GM18858 (cell line): ENCODE results near the gene GATA2.

ENCODE experiments used
- ATAC-seq: cut with Tn5 transposase; IDR thresholded peaks from one replicate; pipeline ENCODE4 v1.9.1; 2021; ENCODE audit not compliant: unreplicated experiment

Gene GATA2

GRCh38 chr3:128488991-128489673, 3.9 kb downstream of the GATA2 start:
- no peak for ATAC-seq

- no peak for ATAC-seq
Measured at GRCh38 chr3:128488636-128488990, 4.4 kb downstream of the GATA2 start.

- no peak for ATAC-seq
Measured at GRCh38 chr3:128487813-128488635, 5.0 kb downstream of the GATA2 start.

GRCh38 chr3:128487538-128487812, 5.5 kb downstream of the GATA2 start:
- ATAC-seq: no peak

DNA sequence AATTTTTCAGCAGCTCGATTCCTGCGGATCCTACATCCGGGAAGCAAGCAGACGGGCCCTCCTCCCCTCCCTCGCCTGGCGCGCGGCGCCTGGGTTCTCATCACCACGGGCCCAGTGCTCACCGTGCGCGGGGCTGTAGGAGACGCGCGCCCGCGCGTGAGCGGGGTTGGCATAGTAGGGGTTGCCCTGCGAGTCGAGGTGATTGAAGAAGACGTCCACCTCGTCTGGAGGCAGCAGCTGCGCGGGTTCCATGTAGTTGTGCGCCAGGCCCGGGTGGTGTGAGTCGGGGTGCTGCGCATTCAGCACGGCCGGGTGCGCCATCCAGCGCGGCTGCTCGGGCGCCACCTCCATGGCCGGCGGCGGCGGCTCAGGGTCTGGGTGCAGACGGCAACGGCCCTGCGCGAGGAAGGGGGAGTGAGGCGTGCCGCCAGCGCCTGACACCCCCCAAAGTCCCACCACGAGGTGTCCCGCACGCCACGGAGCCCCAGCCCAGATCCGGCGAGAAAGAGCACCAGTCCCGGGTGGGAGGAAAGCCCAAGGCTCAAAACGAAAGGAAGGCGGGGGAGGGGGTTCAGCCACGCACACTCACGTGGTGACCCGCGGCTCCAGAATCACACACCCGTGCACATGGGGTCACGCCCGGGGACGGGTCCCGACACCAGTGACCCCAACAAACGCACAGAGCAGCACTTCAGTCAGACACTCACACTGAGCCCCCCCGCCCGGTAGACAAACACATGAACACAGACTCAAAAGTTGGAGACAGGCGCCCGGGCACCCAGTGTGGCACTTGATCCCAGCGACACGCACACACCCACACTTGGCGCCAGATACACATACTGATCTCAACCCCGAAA, 6.1 kb downstream of the GATA2 start:
- no peak for ATAC-seq

DNA sequence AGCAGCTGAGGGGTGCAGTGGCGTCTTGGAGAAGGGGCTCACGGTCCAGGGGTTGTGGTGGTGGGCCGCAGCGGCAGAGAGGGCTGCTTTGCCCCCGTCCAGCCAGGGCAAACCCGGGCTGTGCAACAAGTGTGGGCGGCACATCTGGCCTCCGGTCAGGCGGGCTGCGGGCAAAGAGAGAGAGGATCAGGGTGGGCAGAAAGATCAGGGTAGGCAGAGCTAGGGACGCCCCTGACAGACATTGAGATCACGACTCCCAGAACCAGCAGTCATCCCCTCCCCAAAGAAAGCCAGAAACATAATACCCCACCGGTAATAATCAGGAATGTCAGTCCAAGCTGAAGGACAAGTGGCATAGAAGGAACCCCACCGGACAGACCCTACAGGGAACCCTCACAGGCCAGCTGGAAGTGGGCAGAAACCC, 6.8 kb downstream of the GATA2 start:
- ATAC-seq: no peak

GRCh38 chr3:128485282-128486204, 7.5 kb downstream of the GATA2 start:
- no peak for ATAC-seq

GRCh38 chr3:128484404-128485281, 8.4 kb downstream of the GATA2 start:
- ATAC-seq: no peak

DNA sequence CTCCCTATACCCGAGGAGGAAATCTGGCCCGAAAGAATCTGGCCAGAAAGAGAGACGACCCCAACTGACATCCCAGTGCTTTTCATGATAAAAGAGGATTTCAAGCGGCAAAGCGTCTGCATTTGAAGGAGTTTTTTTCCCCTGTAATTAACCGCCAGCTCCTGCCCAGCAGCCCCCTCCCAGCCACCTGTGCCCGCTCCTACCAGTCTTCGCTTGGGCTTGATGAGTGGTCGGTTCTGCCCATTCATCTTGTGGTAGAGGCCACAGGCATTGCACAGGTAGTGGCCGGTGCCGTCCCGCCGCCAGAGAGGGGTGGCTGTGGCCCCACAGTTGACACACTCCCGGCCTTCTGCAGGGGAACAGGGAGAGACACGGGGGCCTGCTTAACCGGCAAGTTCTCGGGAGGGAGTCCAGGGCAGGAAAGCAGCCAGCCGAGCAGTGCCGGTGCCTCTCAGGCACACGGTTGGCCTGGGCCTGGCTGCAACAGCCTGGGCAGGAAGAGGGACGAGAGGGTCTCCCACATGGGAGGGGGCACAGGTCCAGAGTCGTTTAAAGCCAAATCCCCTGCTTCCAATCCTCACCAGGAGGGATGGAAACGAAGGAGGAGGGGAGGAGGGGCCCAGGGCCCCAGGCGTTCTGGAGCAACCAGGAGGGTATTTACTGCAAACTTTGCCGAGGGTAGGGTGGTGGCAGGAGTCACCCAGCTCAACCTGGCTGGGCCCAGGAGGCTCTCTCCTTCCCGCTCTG, 9.2 kb downstream of the GATA2 start:
- ATAC-seq: no peak

DNA sequence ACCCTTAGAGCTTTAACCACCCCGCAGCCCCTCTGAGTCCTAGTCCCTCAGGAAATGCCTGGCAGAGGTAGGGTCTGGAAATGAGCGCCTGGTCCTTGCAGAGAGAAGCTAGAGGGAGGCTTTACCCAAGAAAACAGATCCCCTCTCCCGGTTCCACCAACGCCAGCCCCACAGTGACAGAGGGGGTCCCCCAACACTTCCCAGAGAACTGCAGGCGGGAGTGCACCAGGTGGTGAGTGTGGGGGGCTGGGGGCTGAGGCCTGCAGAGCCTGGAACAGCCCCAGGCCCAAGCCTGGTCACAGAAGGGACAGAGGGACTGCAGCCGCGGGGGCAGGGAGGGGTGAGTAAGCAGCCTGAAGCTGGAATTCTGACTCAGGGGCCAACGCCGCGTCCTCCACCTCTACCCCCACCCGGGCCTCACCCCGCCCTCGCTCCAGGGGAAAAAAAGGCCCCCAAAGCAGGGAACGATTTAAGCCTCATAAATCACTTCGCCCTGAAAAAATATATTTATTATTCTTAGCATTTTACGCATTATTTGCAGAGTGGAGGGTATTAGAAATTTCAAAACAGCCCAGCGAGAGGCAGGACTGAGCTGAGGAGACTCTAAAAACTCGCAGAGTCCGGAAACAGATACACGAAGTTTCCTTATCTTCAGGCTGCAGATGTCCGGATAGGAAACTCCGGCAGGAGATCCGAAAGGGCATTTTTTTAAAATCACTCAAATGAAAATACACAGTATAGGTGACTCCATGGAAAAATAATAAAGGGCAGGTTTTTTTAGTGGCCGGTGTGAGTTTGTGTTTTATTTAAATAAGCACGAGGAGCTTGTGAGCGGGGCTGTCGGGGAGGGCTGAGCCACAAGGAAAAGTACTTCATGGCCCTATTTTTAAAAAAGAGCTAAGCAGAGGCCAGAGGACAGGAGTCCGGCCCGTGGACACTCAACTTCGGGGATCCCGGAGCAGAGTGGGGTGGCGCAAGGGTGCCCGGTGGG, 10.0 kb downstream of the GATA2 start:
- ATAC-seq: no peak

DNA sequence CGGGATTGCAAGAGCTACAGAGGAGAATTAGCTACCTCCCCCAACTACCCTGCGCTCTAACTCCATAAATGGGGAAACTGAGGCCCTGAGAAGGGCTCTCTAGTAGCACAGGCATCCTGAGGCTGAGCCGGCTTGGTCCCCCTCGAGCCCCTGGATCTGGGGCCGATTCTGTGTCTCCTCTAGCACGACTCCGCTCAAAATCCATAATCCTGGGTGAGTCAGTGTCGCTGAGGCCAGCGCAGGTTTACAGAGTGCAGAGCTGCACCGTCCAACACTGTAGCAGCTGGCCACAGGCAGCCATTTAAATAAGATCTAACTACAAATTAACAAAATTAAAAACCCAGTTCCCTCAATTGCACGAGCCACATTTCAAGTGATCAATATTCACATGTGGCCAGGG, 10.8 kb downstream of the GATA2 start:
- no peak for ATAC-seq

DNA sequence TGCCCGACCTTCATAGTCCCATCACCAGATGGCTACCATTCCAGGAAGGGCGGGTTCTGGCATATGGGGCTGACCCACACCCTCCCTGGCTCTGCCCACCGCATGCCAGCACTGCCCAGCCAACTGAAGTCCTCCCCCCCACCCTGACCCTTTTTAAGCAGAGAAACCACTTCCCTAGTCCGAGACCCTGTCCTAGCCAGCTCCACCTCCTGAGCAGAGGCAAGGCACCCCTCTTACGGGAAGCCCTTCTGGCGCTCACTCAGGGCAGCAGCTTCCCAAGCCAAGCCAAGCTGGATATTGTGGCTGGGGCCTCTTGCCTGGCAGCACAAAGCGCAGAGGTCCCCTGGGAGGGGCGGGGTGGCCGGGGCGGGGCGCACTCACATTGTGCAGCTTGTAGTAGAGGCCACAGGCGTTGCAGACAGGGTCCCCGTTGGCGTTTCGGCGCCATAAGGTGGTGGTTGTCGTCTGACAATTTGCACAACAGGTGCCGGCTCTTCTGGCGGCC, 11.5 kb downstream of the GATA2 start:
- ATAC-seq: no peak

GRCh38 chr3:128480717-128481437, 12.1 kb downstream of the GATA2 start:
- no peak for ATAC-seq

DNA sequence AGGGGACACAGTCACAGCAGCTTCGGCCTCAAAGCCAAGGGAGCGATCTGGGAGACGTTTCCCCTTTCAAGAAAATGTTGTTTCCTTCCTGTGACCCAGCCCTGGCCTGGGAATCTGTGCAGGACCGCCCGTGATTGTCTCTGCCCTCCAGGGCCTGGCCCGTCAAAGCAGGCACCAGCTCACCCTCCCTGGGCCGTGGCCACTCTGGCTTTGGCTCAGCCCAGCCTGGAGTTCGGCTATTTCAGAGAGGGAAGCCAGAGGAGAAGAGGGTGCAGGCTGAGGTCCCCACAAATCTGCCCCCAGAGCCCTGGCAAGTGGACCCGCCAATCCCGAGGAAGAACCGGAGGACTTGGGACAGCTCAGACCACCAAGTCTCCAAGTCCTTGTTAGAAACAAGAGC, 12.7 kb downstream of the GATA2 start:
- no peak for ATAC-seq

DNA sequence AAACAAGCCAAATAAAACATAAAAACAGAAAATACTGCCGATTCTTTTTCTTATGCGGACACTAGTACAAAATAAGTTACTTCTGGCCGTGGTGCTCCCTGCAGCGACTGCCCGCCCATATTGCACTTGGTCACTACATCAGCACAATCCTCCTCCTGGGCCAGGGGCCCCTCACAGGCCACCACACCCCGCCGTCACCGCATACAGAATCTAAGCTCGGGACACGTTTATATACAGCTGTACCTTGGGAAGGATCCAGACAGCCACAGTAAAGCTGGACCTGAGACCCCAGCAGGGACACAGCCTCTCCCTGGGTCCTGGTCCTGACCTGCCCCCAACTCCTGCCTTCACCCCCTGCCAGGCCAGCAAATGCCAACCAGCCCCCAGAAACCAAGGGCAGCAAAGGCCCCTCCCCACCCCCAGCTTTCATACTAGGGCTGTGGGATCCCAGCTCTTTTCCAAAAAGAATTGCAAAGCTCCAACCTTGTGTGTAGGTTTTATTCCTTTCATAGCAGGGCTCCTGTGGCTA, 13.4 kb downstream of the GATA2 start:
- ATAC-seq: no peak

DNA sequence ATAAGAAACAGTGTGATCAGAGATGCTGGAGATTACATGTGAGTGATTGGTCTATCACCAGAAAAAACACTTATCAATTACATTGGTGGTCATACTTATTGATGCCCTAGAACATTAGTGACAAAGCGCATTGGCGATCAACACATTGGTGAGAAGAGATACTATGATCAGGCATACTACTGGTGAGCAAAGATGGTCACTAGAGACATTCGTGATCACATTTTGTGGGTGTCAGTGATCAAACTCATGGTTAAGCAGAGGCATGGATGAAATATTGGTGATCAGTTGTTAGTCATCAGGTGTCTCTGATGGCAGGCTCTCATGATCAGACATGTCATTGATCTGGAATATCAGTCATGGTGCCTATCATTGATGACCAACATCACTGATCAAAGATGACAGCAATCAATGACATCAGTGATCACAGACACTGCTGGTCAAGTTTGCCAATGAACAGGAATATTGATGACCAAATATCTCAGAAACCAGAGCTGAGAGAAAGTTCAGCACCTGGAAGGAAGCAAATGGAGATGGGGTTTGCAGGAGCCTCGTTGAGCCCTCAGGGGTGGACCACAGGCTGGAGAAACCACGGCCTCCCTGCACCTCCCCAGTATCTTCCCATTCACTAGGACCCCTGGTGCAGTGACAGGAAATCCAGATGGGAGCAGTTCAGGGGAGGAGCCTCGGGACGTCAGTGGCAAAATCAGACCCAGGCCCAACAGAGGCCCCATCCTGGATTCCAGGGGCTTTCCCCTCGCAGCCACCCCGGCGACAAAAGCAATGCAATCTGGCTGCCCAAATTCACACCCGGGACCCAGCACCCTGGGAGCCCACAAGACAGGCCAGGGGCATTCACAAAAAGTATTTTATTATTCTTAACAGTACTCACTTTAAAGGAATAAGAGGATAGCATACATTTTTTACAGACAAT, 14.2 kb downstream of the GATA2 start:
- no peak for ATAC-seq
